ENCODE results near the gene ZNF423.
"Not testable (repeated sequence)": the region's sequence is repeated elsewhere in the genome, so short reads cannot be mapped to it uniquely, and the experiment has no call there.

The ZNF423 gene

GRCh38 chr16:49583911-49584310, 272.0 kb downstream of the ZNF423 start:
- DNase-seq (ENCODE audit: low spot score), result no peak

GRCh38 chr16:49581630-49582298, 274.1 kb downstream of the ZNF423 start:
- DNase-seq (ENCODE audit: low spot score), result no peak

GRCh38 chr16:49580751-49581303, 275.1 kb downstream of the ZNF423 start:
- DNase-seq (ENCODE audit: low spot score), result no peak

- no peak for DNase-seq (ENCODE audit: low spot score)
Measured at GRCh38 chr16:49578435-49579024, 277.4 kb downstream of the ZNF423 start.

- DNase-seq (ENCODE audit: low spot score), result no peak
Measured at GRCh38 chr16:49578018-49578417, 277.9 kb downstream of the ZNF423 start.

GRCh38 chr16:49576941-49577340, 279.0 kb downstream of the ZNF423 start:
- no peak for DNase-seq (ENCODE audit: low spot score)

GRCh38 chr16:49576173-49576494, 279.8 kb downstream of the ZNF423 start:
- DNase-seq (ENCODE audit: low spot score), result no peak

GRCh38 chr16:49575346-49576172, 280.4 kb downstream of the ZNF423 start:
- no peak for DNase-seq (ENCODE audit: low spot score)

GRCh38 chr16:49574826-49575225, 281.1 kb downstream of the ZNF423 start:
- DNase-seq (ENCODE audit: low spot score), result no peak

GRCh38 chr16:49567950-49568349, 288.0 kb downstream of the ZNF423 start:
- no peak for DNase-seq (ENCODE audit: low spot score)

- DNase-seq (ENCODE audit: low spot score), result no peak
Measured at GRCh38 chr16:49566432-49566831, 289.5 kb downstream of the ZNF423 start.

GRCh38 chr16:49564496-49565229, 291.2 kb downstream of the ZNF423 start:
- DNase-seq (ENCODE audit: low spot score), result no peak

GRCh38 chr16:49563666-49564065, 292.2 kb downstream of the ZNF423 start:
- DNase-seq (ENCODE audit: low spot score), result no peak

GRCh38 chr16:49562894-49563293, 293.0 kb downstream of the ZNF423 start:
- not testable (repeated sequence) for DNase-seq (ENCODE audit: low spot score)

GRCh38 chr16:49562228-49562627, 293.7 kb downstream of the ZNF423 start:
- DNase-seq (ENCODE audit: low spot score), result no peak

- DNase-seq (ENCODE audit: low spot score), result no peak
Measured at GRCh38 chr16:49560004-49560830, 295.7 kb downstream of the ZNF423 start.

- no peak for DNase-seq (ENCODE audit: low spot score)
Measured at GRCh38 chr16:49559242-49559641, 296.7 kb downstream of the ZNF423 start.

- no peak for DNase-seq (ENCODE audit: low spot score)
Measured at GRCh38 chr16:49558451-49558850, 297.5 kb downstream of the ZNF423 start.

GRCh38 chr16:49556606-49557446, 299.1 kb downstream of the ZNF423 start:
- peak; percentile 37 for DNase-seq (ENCODE audit: low spot score)

- no peak for DNase-seq (ENCODE audit: low spot score)
Measured at GRCh38 chr16:49556249-49556605, 299.7 kb downstream of the ZNF423 start.

- DNase-seq (ENCODE audit: low spot score), result no peak
Measured at GRCh38 chr16:49554681-49555080, 301.2 kb downstream of the ZNF423 start.

All from HuH-7 (cell line).